ENCODE results near the gene PRKAR1B. TPM values are rescaled to one million over a fixed set of nuclear protein-coding genes. Genes with fewer than 3 reads are reported as not detected.
"Not testable (repeated sequence)": the region's sequence is repeated elsewhere in the genome, so short reads cannot be mapped to it uniquely, and the experiment has no call there.

Gene PRKAR1B
- total RNA-seq, 3 donors from 2014 or later: 38.8 to 58.6 (median 49.9) TPM

DNA sequence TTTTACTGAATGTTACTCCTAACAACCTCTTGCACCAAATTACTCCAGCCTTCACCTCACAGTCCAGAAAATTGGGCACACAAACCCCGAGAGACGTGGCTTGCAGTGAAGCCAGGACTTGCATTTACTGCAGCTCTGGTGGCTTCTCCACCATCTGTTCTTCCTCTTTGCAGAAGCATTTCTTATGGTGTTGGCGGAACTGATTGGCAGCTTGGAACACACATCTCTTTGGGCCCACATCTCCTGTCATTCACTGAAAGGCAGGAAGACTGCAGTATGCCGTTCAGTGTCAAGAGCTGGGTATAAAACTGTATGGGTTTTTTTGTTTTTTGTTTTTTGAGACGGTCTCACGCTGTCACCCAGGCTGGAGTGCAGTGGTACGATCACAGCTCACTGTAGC is 38.3 kb upstream of the PRKAR1B start:
- no peak for DNase-seq

DNA sequence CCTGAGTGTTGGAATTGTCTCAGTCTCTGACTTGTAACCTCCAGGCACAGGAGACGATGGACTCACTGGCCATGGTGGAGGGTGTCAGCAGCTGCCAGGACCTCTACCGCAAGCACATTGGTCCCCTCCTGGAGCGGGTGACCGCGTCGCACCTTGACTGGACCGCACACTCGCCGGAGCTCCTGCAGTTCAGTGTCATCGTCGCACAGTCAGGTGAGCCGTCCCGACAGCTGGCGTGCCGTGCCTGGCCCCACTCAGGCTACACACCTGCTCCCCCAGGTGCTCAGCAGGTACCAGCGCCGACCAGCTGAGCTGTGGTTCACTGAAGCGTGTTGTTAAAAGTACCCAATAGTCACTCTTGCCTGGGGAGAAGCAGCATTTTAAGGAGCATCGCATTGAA is 36.7 kb upstream of the PRKAR1B start:
- DNase-seq (no peak), ATAC-seq (no peak)
- Mint-ChIP-seq H3K36me3 (ENCODE audit: insufficient read depth) (peaks cover 33% of the 10 kb centered on the region), H3K9me3 (no peaks in the 10 kb centered on the region), H3K4me3 (no peak overlapping the region), H3K27me3 (ENCODE audit: low read depth) (no peaks in the 10 kb centered on the region), H3K4me1 (ENCODE audit: low read depth) (no peaks in the 10 kb centered on the region)

More for the DNA sequence above, 38.3 kb upstream of the PRKAR1B start:
- H3K4me3 Mint-ChIP-seq: no peak overlapping the region
- peaks cover 28% of the 10 kb centered on the region for H3K36me3 Mint-ChIP-seq (ENCODE audit: insufficient read depth)
- H3K4me1 Mint-ChIP-seq (ENCODE audit: low read depth): no peaks in the 10 kb centered on the region
- ATAC-seq: no peak
- no peaks in the 10 kb centered on the region for H3K9me3 Mint-ChIP-seq
- no peaks in the 10 kb centered on the region for H3K27me3 Mint-ChIP-seq (ENCODE audit: low read depth)

DNA sequence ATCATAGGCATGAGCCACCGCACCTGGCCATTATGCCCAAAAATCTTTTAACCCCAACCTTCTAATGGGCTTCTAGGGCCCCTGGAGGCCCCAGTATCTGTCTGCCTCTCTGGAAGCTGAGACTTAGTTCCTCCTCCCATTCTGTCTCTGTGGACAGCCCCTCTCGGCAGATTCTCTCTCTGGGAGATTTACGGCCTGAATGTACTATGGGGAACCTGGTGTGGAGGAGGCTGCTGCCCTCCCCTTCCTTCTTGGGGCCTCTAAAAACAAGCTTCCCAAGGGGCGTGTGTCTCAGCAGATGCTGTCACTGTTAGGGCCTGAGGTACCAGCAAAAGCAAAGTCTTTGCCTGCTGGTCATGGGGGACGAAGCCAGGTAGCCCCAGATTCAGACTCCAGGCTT is 35.8 kb upstream of the PRKAR1B start:
- Mint-ChIP-seq H3K36me3 (ENCODE audit: insufficient read depth) (peaks cover 32% of the 10 kb centered on the region), H3K27me3 (ENCODE audit: low read depth) (no peaks in the 10 kb centered on the region), H3K9me3 (no peaks in the 10 kb centered on the region), H3K4me3 (no peak overlapping the region), H3K4me1 (ENCODE audit: low read depth) (no peaks in the 10 kb centered on the region)
- ATAC-seq (no peak), DNase-seq (no peak)

DNA sequence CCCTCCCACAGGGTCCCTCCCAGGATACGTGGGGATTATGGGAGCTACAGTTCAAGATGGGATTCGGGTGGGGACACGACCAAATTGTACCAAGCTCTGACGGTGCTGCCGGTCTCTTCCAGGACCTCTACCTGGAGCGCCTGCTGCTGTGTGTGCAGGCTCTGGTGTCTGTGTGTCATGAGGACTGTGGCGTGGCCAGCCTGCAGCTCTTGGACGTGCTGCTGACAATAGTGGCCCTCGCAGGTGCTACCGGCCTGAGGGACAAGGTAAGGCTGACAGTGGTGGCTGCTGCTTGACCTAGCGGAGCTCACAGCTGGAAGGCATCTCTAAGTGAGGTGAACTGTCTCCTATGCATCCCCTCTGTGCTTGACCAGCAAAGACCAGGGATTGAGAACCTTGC is 34.5 kb upstream of the PRKAR1B start:
- Mint-ChIP-seq H3K4me1 (ENCODE audit: low read depth) (no peaks in the 10 kb centered on the region), H3K27me3 (ENCODE audit: low read depth) (no peaks in the 10 kb centered on the region), H3K9me3 (no peaks in the 10 kb centered on the region), H3K4me3 (no peak overlapping the region), H3K36me3 (ENCODE audit: insufficient read depth) (peaks cover 26% of the 10 kb centered on the region)
- no peak for DNase-seq
- no peak for ATAC-seq

DNA sequence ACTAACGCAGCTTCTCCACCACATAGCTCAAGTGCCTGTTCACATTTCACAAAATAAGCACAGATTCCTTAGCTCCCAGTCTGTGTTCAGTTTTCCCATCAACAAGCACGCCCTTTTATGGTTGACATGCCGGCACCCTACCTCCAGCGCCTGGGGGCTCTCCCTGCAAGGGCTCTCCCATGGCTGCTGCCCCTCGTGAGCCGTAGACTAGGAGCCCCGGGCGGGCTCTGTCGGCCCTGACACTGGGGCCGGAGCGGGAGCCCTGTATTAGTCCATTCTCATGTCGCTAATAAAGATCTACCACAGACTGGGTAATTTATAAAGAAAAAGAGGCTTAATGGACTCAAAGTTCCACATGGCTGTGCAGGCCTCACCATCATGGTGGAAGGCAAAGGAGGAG is 34.0 kb upstream of the PRKAR1B start:
- no peaks in the 10 kb centered on the region for H3K27me3 Mint-ChIP-seq (ENCODE audit: low read depth)
- H3K9me3 Mint-ChIP-seq: no peaks in the 10 kb centered on the region
- ATAC-seq (no peak), DNase-seq (no peak)
- no peak overlapping the region for H3K4me3 Mint-ChIP-seq
- no peaks in the 10 kb centered on the region for H3K4me1 Mint-ChIP-seq (ENCODE audit: low read depth)
- H3K36me3 Mint-ChIP-seq (ENCODE audit: insufficient read depth): peaks cover 23% of the 10 kb centered on the region

DNA sequence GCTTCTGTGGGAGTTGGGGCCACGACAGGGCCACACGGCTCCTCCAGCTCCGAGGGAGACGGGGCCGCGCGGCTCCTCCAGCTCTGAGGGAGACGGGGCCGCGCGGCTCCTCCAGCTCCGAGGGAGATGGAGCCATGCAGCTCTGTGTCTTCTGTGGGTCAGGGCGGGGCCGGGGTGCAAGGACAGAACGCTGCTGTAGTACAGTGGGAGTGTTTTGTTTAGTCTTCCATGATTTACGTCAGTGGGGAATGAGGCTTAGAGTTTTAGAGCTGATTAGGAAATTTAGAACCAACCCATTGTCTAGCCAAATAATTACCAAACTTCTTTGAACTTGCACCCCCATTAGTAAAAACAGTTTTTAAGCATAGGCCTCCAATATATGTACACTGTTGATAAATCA is 32.9 kb upstream of the PRKAR1B start:
- no peaks in the 10 kb centered on the region for H3K9me3 Mint-ChIP-seq
- H3K27me3 Mint-ChIP-seq (ENCODE audit: low read depth): no peaks in the 10 kb centered on the region
- no peak for ATAC-seq

DNA sequence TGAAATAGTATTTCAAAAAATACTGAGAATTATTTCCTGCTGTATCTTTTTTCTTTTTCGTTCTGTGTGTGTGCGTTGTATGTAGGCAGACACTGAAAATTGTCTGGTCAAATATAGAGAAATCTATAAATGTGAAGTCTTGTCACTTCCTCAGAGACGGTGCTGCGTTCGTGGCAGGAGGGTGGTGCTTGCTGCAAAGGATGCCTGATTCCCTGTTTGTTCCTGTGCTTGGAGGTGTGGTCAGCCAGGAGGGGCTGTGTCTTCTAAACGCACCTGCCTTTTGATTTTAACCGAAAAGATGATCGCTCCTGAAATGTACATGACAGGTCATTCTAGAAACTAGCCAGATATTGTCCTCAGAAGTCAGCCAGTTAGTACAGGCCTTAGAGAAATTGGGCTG is 32.5 kb upstream of the PRKAR1B start:
- H3K9me3 Mint-ChIP-seq: no peaks in the 10 kb centered on the region

More for the DNA sequence above, 32.9 kb upstream of the PRKAR1B start:
- H3K4me1 Mint-ChIP-seq (ENCODE audit: low read depth): no peaks in the 10 kb centered on the region
- no peak for DNase-seq
- no peak overlapping the region for H3K4me3 Mint-ChIP-seq
- peaks cover 26% of the 10 kb centered on the region for H3K36me3 Mint-ChIP-seq (ENCODE audit: insufficient read depth)

DNA sequence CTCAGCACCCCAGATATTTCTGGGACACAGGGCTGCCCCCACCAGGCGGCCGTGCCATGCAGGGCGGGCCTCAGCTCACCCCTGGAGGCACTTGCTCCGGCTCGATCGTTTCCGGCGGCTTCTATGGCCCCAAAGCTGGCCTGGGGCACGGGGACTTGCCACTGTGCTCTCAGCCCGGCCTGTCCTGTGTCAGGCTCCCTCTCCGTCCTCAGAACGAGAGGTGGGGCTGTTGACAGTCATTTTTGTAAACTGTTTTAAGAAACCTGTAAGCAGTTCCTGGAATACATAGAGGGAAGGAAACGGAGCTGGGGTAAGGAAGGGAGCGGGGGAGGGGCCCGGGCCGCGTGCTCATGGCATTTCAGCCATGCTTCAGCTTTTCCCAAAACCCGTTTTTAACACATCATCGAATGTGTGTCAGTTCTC is 30.7 kb upstream of the PRKAR1B start:
- no peak overlapping the region for H3K4me3 Mint-ChIP-seq
- H3K36me3 Mint-ChIP-seq (ENCODE audit: insufficient read depth): peaks cover 37% of the 10 kb centered on the region
- DNase-seq (no peak), ATAC-seq (no peak)
- no peaks in the 10 kb centered on the region for H3K4me1 Mint-ChIP-seq (ENCODE audit: low read depth)
- no peaks in the 10 kb centered on the region for H3K27me3 Mint-ChIP-seq (ENCODE audit: low read depth)
- no peaks in the 10 kb centered on the region for H3K9me3 Mint-ChIP-seq

More for the DNA sequence above, 32.5 kb upstream of the PRKAR1B start:
- no peak overlapping the region for H3K4me3 Mint-ChIP-seq
- DNase-seq (no peak), ATAC-seq (no peak)
- H3K27me3 Mint-ChIP-seq (ENCODE audit: low read depth): no peaks in the 10 kb centered on the region
- H3K4me1 Mint-ChIP-seq (ENCODE audit: low read depth): no peaks in the 10 kb centered on the region
- peaks cover 29% of the 10 kb centered on the region for H3K36me3 Mint-ChIP-seq (ENCODE audit: insufficient read depth)

DNA sequence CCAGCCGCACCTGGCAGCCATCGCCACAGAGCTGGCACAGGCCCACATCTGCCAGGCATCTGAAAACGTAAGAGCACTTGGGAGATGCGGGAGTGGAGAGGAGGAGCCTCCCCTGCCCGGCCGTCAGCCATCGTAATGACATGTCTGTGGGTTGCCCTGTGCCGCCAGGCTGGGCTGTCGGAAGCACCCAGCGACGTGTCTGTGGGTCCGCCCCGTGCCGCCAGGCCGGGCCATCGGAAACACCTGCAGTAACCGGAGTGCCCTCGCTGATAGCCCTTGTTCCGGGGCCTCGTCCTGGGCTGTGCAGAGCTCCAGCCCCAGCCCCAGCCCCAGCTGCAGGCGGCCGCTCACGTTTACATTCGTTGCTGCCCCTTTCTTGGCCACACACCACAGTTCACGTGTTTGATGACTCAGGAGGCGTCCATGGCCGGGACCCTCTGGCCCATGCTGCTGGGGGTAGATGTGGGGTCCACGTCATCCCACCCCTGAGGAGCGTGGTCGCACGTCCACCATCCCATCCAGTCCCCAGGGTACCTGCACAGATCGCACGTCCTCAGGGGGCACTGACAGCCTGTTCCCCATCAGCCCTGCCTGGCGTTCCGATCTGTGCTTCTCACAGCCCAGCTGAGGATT is 30.0 kb upstream of the PRKAR1B start:
- no peaks in the 10 kb centered on the region for H3K27me3 Mint-ChIP-seq (ENCODE audit: low read depth)
- no peaks in the 10 kb centered on the region for H3K9me3 Mint-ChIP-seq
- no peaks in the 10 kb centered on the region for H3K4me1 Mint-ChIP-seq (ENCODE audit: low read depth)
- no peak overlapping the region for H3K4me3 Mint-ChIP-seq
- DNase-seq (no peak), ATAC-seq (no peak)
- H3K36me3 Mint-ChIP-seq (ENCODE audit: insufficient read depth): peaks cover 38% of the 10 kb centered on the region

DNA sequence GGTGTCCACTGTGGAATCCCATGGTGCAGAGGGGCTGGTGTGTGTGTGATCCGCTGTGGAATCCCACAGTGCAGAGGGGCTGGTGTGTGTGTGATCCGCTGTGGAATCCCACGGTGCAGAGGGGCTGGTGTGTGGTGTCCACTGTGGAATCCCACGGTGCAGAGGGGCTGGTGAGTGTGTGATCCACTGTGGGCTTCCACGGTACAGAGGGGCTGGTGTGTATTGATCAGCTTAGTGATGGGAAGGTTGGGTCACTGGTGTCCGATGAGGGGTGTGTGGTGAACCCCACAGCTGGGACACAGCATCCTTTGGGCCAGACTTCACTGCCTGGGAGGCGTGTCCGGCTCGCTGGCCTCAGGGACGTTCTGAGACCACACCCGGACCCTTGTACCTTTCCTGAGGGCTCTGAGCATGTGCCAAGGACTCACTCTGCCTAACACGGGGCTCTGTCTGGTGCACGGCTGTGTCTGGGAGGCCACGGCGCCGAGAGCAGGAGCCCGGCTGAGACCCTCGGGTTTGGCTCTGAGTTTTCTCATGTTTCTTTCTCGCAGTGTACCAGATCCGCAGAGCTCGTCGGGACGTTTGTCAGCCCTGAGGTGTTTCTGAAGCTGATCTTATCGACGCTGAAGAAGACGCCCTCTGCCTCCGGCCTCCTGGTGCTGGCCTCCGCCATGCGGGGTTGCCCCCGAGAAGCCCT is 29.3 kb upstream of the PRKAR1B start:
- no peaks in the 10 kb centered on the region for H3K4me1 Mint-ChIP-seq (ENCODE audit: low read depth)
- ATAC-seq (no peak), DNase-seq (no peak)
- H3K36me3 Mint-ChIP-seq (ENCODE audit: insufficient read depth): peaks cover 37% of the 10 kb centered on the region
- H3K4me3 Mint-ChIP-seq: no peak overlapping the region
- no peaks in the 10 kb centered on the region for H3K9me3 Mint-ChIP-seq
- H3K27me3 Mint-ChIP-seq (ENCODE audit: low read depth): no peaks in the 10 kb centered on the region

DNA sequence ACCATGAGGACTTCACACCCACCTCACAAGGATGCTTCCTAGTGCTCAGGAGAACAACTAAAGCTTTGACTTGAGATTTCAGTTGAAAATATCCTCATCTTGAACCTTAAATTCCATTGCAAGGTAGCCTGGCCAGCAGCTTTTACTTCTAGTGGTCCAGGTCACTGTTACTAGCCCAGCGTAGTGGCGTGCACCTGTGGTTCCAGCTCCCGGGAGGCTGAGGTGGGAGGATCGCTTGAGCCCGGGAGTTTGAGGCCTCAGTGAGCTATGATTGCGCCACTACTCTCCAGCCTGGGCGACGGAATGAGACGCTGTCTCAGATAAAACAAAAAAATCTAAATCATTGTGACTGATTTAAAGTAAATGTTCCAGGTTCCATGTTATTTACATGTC is 28.3 kb upstream of the PRKAR1B start:
- Mint-ChIP-seq H3K4me3 (no peak overlapping the region), H3K9me3 (no peaks in the 10 kb centered on the region), H3K36me3 (ENCODE audit: insufficient read depth) (peaks cover 35% of the 10 kb centered on the region), H3K27me3 (ENCODE audit: low read depth) (no peaks in the 10 kb centered on the region), H3K4me1 (ENCODE audit: low read depth) (no peaks in the 10 kb centered on the region)
- ATAC-seq: no peak
- DNase-seq: no peak

DNA sequence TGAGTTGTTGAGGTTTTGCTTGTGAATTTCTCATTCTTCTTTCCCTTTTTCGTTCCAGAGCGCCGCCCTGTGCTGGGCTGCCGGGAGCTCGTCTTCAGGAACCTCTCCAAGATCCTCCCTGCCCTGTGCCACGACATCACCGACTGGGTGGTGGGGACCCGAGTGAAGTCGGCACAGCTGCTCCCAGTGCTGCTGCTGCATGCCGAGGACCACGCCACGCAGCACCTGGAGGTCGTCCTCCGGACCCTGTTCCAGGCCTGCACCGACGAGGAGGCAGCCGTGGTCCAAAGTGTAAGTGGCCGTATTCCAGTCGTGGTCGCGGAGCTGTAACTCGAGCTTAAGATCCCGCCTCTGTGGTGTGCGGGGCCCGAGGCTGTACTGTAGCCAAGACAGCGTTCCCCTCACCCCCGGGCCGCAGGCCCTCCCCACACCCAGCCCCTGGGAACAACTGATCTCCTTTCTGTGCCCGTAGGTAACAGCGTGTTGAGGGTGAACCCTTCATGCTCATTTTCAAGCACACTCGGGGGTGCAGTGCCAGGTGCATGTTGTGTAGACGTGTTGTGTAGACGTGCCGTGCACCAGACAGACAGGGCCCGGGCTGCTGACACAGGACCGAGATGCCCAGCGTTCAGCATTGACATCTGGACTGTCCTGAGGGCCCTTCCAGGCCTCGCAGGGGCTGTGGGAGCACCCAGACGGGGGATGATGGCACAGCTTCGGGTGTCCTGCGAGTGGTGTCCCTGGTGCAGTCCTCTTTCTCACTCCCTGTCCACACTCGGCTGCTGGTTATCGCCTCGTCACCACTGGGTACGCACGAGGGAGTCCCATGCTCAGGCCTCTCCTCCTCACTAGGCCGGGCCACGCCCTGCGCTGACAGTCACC is 27.7 kb upstream of the PRKAR1B start:
- peaks cover 35% of the 10 kb centered on the region for H3K36me3 Mint-ChIP-seq (ENCODE audit: insufficient read depth)
- no peaks in the 10 kb centered on the region for H3K9me3 Mint-ChIP-seq
- H3K4me1 Mint-ChIP-seq (ENCODE audit: low read depth): no peaks in the 10 kb centered on the region
- DNase-seq: no peak
- no peaks in the 10 kb centered on the region for H3K27me3 Mint-ChIP-seq (ENCODE audit: low read depth)
- ATAC-seq: no peak
- H3K4me3 Mint-ChIP-seq: no peak overlapping the region

DNA sequence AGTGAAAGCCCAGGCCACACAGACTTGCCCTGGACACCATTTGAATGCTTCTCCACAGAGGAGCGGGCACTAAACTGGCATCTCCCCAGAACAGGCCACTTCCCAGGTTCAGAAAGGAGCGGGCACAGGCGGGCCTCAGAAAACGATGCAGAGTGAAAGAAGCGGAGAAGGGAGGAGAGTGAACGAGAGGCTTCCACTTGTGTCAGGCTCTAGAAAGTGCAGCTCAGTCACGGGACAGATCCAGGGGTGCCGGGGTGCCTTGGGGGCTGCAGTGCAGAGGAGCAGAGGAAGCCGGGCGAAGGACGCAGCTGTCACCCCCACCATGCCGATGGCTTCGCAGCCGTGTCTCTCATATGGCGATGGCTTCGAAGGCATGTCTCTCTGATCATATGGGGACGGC is 26.1 kb upstream of the PRKAR1B start:
- DNase-seq: no peak
- no peaks in the 10 kb centered on the region for H3K9me3 Mint-ChIP-seq
- H3K4me1 Mint-ChIP-seq (ENCODE audit: low read depth): no peaks in the 10 kb centered on the region

DNA sequence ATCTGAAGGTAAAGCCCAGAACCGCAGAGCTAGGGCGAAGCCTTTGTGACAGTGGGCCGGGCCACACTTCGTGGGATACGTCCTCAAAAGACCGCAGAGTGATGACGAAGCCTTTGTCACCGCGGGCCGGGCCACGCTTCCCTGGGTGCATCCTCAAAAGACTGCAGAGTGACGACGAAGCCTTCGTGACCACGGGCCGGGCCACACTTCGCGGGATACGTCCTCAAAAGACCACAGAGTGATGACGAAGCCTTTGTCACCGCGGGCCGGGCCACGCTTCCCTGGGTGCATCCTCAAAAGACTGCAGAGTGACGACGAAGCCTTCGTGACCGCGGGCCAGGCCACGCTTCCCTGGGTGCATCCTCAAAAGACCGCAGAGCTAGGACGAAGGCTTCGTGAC is 25.2 kb upstream of the PRKAR1B start:
- not testable (repeated sequence) for H3K27me3 Mint-ChIP-seq (ENCODE audit: low read depth); H3K4me1 Mint-ChIP-seq (ENCODE audit: low read depth); H3K4me3 Mint-ChIP-seq; DNase-seq; H3K9me3 Mint-ChIP-seq; ATAC-seq
- peaks cover 27% of the 10 kb centered on the region for H3K36me3 Mint-ChIP-seq (ENCODE audit: insufficient read depth)

More for the DNA sequence above, 26.1 kb upstream of the PRKAR1B start:
- H3K27me3 Mint-ChIP-seq (ENCODE audit: low read depth): no peaks in the 10 kb centered on the region
- peaks cover 28% of the 10 kb centered on the region for H3K36me3 Mint-ChIP-seq (ENCODE audit: insufficient read depth)
- no peak overlapping the region for H3K4me3 Mint-ChIP-seq
- no peak for ATAC-seq
